A549 (cell line): Measurements from ENCODE around the gene DNAJC5.

ENCODE experiments used
- BCL3 ChIP-seq: fragments of >200 bp; sonication (Bioruptor Twin); formaldehyde crosslinking; IDR thresholded peaks from 3 replicates; pipeline ENCODE4 v1.6.1; 2016
- CBX8 ChIP-seq: fragments of 200-600 bp; sonication (generic); IDR thresholded peaks from 2 replicates; pipeline ENCODE4 v1.6.1; 2016
- CEBPB ChIP-seq, 2 experiments: fragments of >200 bp in 1 of 2; sonication (Bioruptor Twin) in 1 of 2; formaldehyde crosslinking in 1 of 2; IDR thresholded peaks; 2 replicates each; pipeline ENCODE4 v1.6.1; 2012 to 2016
- CTCF ChIP-seq: fragments of >200 bp; sonication (Bioruptor Twin); formaldehyde crosslinking; IDR thresholded peaks from 3 replicates; pipeline ENCODE4 v1.5.1; 2016
- EP300 ChIP-seq, 2 experiments: fragments of >200 bp; sonication (Bioruptor Twin); formaldehyde crosslinking; IDR thresholded peaks; 2 replicates in 1 of 2; 3 replicates in 1 of 2; pipeline ENCODE4 v1.6.1; 2016 to 2017
- HOXB5 ChIP-seq: fragments of 250-450 bp; sonication (Bioruptor Pico); IDR thresholded peaks from 2 replicates; pipeline ENCODE4 v1.5.0; 2020; ENCODE audit warnings: mild to moderate bottlenecking, moderate library complexity
- NR3C1 ChIP-seq: fragments of >200 bp; sonication (Bioruptor Twin); formaldehyde crosslinking; IDR thresholded peaks from 3 replicates; pipeline ENCODE4 v1.6.1; 2017
- POLR2A ChIP-seq: IDR thresholded peaks from 2 replicates; pipeline ENCODE4 v1.6.1; 2012; ENCODE audit warnings: mild to moderate bottlenecking, low read length
- REST ChIP-seq: fragments of 200-600 bp; sonication (generic); IDR thresholded peaks from 2 replicates; pipeline ENCODE4 v1.6.1; 2016; ENCODE audit warnings: antibody characterized with exemption, mild to moderate bottlenecking, moderate library complexity
- RFX5 ChIP-seq: fragments of 450-650 bp; IDR thresholded peaks from 2 replicates; pipeline ENCODE4 v1.7.1; 2014; ENCODE audit warnings: antibody characterized with exemption, mild to moderate bottlenecking, moderate library complexity
- RNF2 ChIP-seq: fragments of 200-600 bp; sonication (generic); IDR thresholded peaks from 2 replicates; pipeline ENCODE4 v1.6.1; 2016; ENCODE audit warnings: low read depth, mild to moderate bottlenecking, antibody characterized with exemption, moderate library complexity, borderline replicate concordance

- TF ChIP-seq CEBPB (IDR thresholded peaks at IDR 0.05) (no peak), CTCF (no peak), RNF2 (no peak), POLR2A (no peak), NR3C1 (no peak), HOXB5 (CRISPR knock-in tag) (no peak), CBX8 (no peak), REST (no peak), BCL3 (no peak), RFX5 (no peak), EP300 (IDR thresholded peaks at IDR 0.05) (no peak)
These were observed 51.3 kb downstream of the DNAJC5 start for GRCh38 chr20:63945921-63946920.
